BE2C (cell line): ENCODE data around the gene PDGFRA.
A peak's percentile ranks its signal among the peaks of the same experiment; 100 is the strongest.

Experiments used
- DNase-seq: peaks from one replicate; pipeline ENCODE4 v3.0.0-alpha.2; 2020
- H3K27me3 ChIP-seq: fragments of 250-450 bp; sonication (Bioruptor Pico); 2 replicates; pipeline ENCODE4 v1.5.1; 2020; ENCODE audit warnings: mild to moderate bottlenecking
- H3K36me3 ChIP-seq: fragments of 250-450 bp; sonication (Bioruptor Pico); 2 replicates; pipeline ENCODE4 v1.5.1; 2020; ENCODE audit warnings: mild to moderate bottlenecking
- H3K4me1 ChIP-seq: fragments of 250-450 bp; sonication (Bioruptor Pico); 2 replicates; pipeline ENCODE4 v1.5.1; 2020
- H3K4me3 ChIP-seq: 2 replicates; pipeline ENCODE4 v1.5.1; 2011; ENCODE audit warnings: low read depth, low read length
- H3K9me3 ChIP-seq: fragments of 250-450 bp; sonication (Bioruptor Pico); 2 replicates; pipeline ENCODE4 v1.5.1; 2020
- CTCF ChIP-seq: IDR thresholded peaks from 2 replicates; pipeline ENCODE4 v1.5.1; 2012; ENCODE audit warnings: mild to moderate bottlenecking, low read depth, low read length

Gene PDGFRA

DNA sequence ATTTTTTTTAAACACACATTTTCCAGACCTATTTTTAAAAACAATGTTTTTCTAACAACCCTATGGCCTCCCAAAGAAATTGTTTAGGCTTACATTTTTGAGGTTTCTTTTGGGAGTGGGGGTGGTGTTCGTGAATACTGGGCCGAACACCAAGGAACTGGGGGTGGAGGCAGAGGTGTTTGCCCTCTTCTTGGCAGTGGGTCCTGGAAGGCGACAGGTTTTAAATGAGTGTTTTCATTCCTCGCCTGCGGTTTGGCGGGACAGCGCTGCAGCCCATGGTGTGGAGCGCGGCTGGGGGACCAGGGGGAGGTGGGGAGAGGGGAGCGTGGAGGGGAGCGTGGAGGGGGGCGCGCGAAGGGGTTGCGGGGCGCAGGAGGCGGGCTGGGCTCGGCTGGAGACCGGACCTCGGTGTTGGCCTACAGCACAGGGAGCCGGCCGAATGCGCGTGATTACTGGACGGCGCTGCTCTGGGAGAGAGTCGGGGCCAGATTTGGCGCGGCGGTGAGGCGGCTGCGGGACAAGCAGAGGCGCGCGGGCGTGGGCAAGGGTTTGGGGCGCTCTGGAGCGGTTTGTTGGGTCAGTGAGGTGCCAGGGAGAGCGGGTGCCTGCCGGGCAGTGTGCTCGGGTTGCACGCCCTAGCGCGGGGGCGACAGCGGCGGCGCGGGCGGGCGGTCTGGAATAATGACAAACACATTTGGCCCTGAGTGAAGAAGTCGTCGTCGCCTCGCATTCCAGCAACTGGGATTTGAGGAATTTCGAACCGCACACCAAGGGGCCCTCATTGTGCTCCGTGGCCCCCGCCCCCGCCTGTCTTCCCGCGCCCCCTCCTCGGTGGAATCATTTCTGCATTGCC lies 764 bp downstream of the PDGFRA start:
- no peak for DNase-seq
- Histone ChIP-seq H3K27me3 (peaks cover 43% of the 10 kb centered on the region), H3K36me3 (no peaks in the 10 kb centered on the region), H3K4me1 (no peaks in the 10 kb centered on the region; the same call in 1 of the 2 replicates), H3K4me3 (no peak overlapping the region), H3K9me3 (peaks cover 5% of the 10 kb centered on the region)
- TF ChIP-seq CTCF, result no peak

- Histone ChIP-seq H3K4me1 (no peaks in the 10 kb centered on the region; the same call in 1 of the 2 replicates), H3K27me3 (peaks cover 43% of the 10 kb centered on the region), H3K36me3 (no peaks in the 10 kb centered on the region), H3K9me3 (peaks cover 5% of the 10 kb centered on the region), H3K4me3 (no peak overlapping the region)
- DNase-seq, result no peak
- TF ChIP-seq CTCF, result no peak
These were observed 1.7 kb downstream of the PDGFRA start for GRCh38 chr4:54230484-54231418.

- Histone ChIP-seq H3K27me3 (peaks cover 43% of the 10 kb centered on the region), H3K4me1 (no peaks in the 10 kb centered on the region; the same call in 1 of the 2 replicates), H3K36me3 (no peaks in the 10 kb centered on the region), H3K4me3 (no peak overlapping the region), H3K9me3 (peaks cover 5% of the 10 kb centered on the region)
- no peak for TF ChIP-seq CTCF
- no peak for DNase-seq
These were observed 2.3 kb downstream of the PDGFRA start for GRCh38 chr4:54231419-54231767.

- H3K4me1 ChIP-seq, result no peaks in the 10 kb centered on the region; the same call in 1 of the 2 replicates
- no peaks in the 10 kb centered on the region for H3K36me3 ChIP-seq
- H3K4me3 ChIP-seq, result no peak overlapping the region
- H3K9me3 ChIP-seq, result peaks cover 5% of the 10 kb centered on the region
- peaks cover 43% of the 10 kb centered on the region for H3K27me3 ChIP-seq
- no peak for DNase-seq
- TF ChIP-seq CTCF, result no peak
These were observed 2.9 kb downstream of the PDGFRA start for GRCh38 chr4:54231768-54232688.

DNA sequence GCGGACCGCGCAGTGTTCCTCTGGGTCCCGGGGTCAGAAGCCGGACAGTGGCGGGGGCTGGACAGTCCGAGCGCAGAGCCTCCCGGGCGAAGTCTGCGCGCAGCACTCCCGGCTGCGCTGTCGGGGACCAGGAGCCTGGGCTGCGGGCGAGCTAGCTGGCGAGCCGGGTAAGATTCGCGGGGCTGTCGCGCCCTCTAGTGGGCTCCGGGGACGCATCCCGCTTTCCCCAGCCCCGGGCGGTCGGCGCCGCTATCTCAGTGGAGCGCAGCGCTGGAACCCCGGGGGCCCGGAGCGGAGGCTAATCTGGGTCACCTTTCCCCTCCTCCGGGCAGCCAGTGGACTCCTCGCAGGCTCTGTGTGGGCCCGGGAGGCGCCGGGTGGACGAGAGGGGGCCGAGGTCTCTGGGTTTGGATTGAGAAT lies 4.2 kb downstream of the PDGFRA start:
- DNase-seq, result peak; percentile 92
- no peaks in the 10 kb centered on the region; the same call in 1 of the 2 replicates for H3K4me1 ChIP-seq
- H3K9me3 ChIP-seq, result peaks cover 5% of the 10 kb centered on the region
- peak; percentile 69 for TF ChIP-seq CTCF
- H3K36me3 ChIP-seq, result no peaks in the 10 kb centered on the region
- H3K4me3 ChIP-seq, result peak overlapping the region; percentile 54
- H3K27me3 ChIP-seq, result peaks cover 41% of the 10 kb centered on the region
